GM12878 (cell line): Measurements from ENCODE around the gene ERC2. TPM values are rescaled to one million over a fixed set of nuclear protein-coding genes. Genes with fewer than 3 reads are reported as not detected.
A peak's percentile ranks its signal among the peaks of the same experiment; 100 is the strongest.

ENCODE experiments used
- ATF2 ChIP-seq: IDR thresholded peaks from 2 replicates; pipeline ENCODE4 v1.6.1; 2012; ENCODE audit warnings: low read length, inconsistent platforms
- ATF3 ChIP-seq: IDR thresholded peaks from 2 replicates; pipeline ENCODE4 v1.6.1; 2011; ENCODE audit warnings: low read depth, mild to moderate bottlenecking, low read length, moderate library complexity, borderline replicate concordance; ENCODE audit errors: extremely low read depth
- CEBPB ChIP-seq, 2 experiments: fragments of 150-350 bp in 1 of 2; IDR thresholded peaks; 2 replicates each; pipeline ENCODE4 v1.6.1; 2012 to 2014; ENCODE audit warnings: low read depth in 2 of 2, low read length in 2 of 2, borderline replicate concordance in 1 of 2, inconsistent platforms in 1 of 2
- EZH2 ChIP-seq: IDR thresholded peaks from 2 replicates; pipeline ENCODE4 v1.6.1; 2012; ENCODE audit warnings: low read depth, mild to moderate bottlenecking, control low read depth, inconsistent platforms, low read length, borderline replicate concordance; ENCODE audit not compliant: control insufficient read depth
- FOXK2 ChIP-seq: fragments of 450-650 bp; IDR thresholded peaks from 2 replicates; pipeline ENCODE4 v1.6.1; 2017; ENCODE audit warnings: mild to moderate bottlenecking, moderate library complexity
- KDM1A ChIP-seq: fragments of 200-600 bp; sonication (generic); IDR thresholded peaks from 2 replicates; pipeline ENCODE4 v1.6.1; 2016; ENCODE audit warnings: borderline replicate concordance
- LARP7 ChIP-seq: fragments of 450-650 bp; IDR thresholded peaks from 2 replicates; pipeline ENCODE4 v1.6.1; 2017; ENCODE audit warnings: mild to moderate bottlenecking
- MXI1 ChIP-seq: fragments of 150-350 bp; IDR thresholded peaks from 2 replicates; pipeline ENCODE4 v1.6.1; 2011; ENCODE audit warnings: low read depth, mild to moderate bottlenecking, inconsistent platforms, low read length, improper control_type of control experiment
- POLR2AphosphoS2 ChIP-seq: IDR thresholded peaks from 2 replicates; pipeline ENCODE4 v1.6.1; 2011; ENCODE audit warnings: low read depth, mild to moderate bottlenecking, low read length, improper control_type of control experiment, moderate library complexity
- RAD51 ChIP-seq: fragments of 450-650 bp; IDR thresholded peaks from 2 replicates; pipeline ENCODE4 v1.6.1; 2016; ENCODE audit warnings: moderate library complexity, mild to moderate bottlenecking, inconsistent platforms
- RB1 ChIP-seq: fragments of 450-650 bp; formaldehyde crosslinking; IDR thresholded peaks from 2 replicates; pipeline ENCODE4 v1.6.1; 2017; ENCODE audit warnings: mild to moderate bottlenecking, borderline replicate concordance
- RFX5 ChIP-seq: IDR thresholded peaks from 2 replicates; pipeline ENCODE4 v1.6.1; 2011; ENCODE audit warnings: low read depth, low read length, improper control_type of control experiment
- SIX5 ChIP-seq: IDR thresholded peaks from 2 replicates; pipeline ENCODE4 v1.6.1; 2011; ENCODE audit warnings: mild to moderate bottlenecking, low read depth, low read length, moderate library complexity; ENCODE audit not compliant: severe bottlenecking
- TCF3 ChIP-seq: IDR thresholded peaks from 2 replicates; pipeline ENCODE4 v1.6.1; 2012; ENCODE audit warnings: low read depth, mild to moderate bottlenecking, low read length, borderline replicate concordance; ENCODE audit not compliant: insufficient read depth
- USF2 ChIP-seq: IDR thresholded peaks from 2 replicates; pipeline ENCODE4 v1.6.1; 2011; ENCODE audit warnings: low read depth, low read length, improper control_type of control experiment, borderline replicate concordance
- ZBTB11 ChIP-seq: fragments of 450-650 bp; formaldehyde crosslinking; IDR thresholded peaks from 2 replicates; pipeline ENCODE4 v1.5.0; 2022; ENCODE audit warnings: mild to moderate bottlenecking, missing genetic modification characterization
- ZNF592 ChIP-seq: fragments of 450-650 bp; IDR thresholded peaks from 2 replicates; pipeline ENCODE4 v1.6.1; 2017; ENCODE audit warnings: mild to moderate bottlenecking, moderate library complexity
- polyA plus RNA-seq, 11 experiments: library from polyadenylated mRNA; depleted of rRNA in 4 of 11; unstranded in 6 of 11; stranded (reverse) in 5 of 11; fragments of >200 nt; fragmentation: Nextera tagmentation in 4 of 11; fragmentation: Illumina TruSeq in 1 of 11; extraction: Ambion mirVana in 4 of 11; extraction: Trizol in 1 of 11; gene quantifications; 1 replicate in 1 of 11; 2 replicates in 10 of 11; pipeline versions ENCODE4 v1.2.1 to v1.2.3, GENCODE V29; 2011 to 2016; ENCODE audit warnings: inconsistent platforms in 2 of 11, missing spikeins in 2 of 11, low read depth in 1 of 11
- total RNA-seq, 4 experiments: library from RNA; depleted of rRNA in 3 of 4; stranded (reverse); fragments of >200 nt in 3 of 4; fragmentation: Illumina TruSeq in 1 of 4; extraction: Trizol in 1 of 4; gene quantifications; 2 replicates each; pipeline versions ENCODE4 v1.2.1 to v1.2.3, GENCODE V29; 2013 to 2021

Gene ERC2
- total and polyA plus RNA-seq, 10 of the 15 experiments (the other 5 are each of a cell fraction or from before 2014, with no cell fraction given): 0.06 to 1.4 (median 0.12) TPM; not detected in 3

- peak; percentile 62 for TF ChIP-seq RAD51
- no peak for TF ChIP-seq KDM1A
- TF ChIP-seq USF2: peak; percentile 29; the same call in 1 of the 2 replicates
- no peak for TF ChIP-seq POLR2AphosphoS2
- peak; percentile 33; the same call in 1 of the 2 replicates for TF ChIP-seq ATF3
- no peak for TF ChIP-seq ZBTB11 (CRISPR knock-in tag)
- TF ChIP-seq FOXK2: no peak
- TF ChIP-seq CEBPB (IDR thresholded peaks at IDR 0.05; ENCODE audit: borderline replicate concordance in 1 of 2, low read depth in 2 of 2, low read length in 2 of 2): no peak
- TF ChIP-seq RB1: no peak
- no peak for TF ChIP-seq RFX5
- no peak for TF ChIP-seq MXI1
- no peak for TF ChIP-seq LARP7
- no peak for TF ChIP-seq TCF3
- no peak for TF ChIP-seq ATF2
- no peak for TF ChIP-seq ZNF592
- TF ChIP-seq SIX5: no peak
- TF ChIP-seq EZH2: no peak
These were observed 810.0 kb downstream of the ERC2 start (continued) for GRCh38 chr3:55658270-55658669.
